ENCODE data around the gene SNX6. TPM values are rescaled to one million over a fixed set of nuclear protein-coding genes. Genes with fewer than 3 reads are reported as not detected.

Gene SNX6
- total and polyA plus RNA-seq, 9 of the 15 experiments (the other 6 are each of a cell fraction or from before 2014, with no cell fraction given) = 34.6 to 111 (median 57.5) TPM

DNA sequence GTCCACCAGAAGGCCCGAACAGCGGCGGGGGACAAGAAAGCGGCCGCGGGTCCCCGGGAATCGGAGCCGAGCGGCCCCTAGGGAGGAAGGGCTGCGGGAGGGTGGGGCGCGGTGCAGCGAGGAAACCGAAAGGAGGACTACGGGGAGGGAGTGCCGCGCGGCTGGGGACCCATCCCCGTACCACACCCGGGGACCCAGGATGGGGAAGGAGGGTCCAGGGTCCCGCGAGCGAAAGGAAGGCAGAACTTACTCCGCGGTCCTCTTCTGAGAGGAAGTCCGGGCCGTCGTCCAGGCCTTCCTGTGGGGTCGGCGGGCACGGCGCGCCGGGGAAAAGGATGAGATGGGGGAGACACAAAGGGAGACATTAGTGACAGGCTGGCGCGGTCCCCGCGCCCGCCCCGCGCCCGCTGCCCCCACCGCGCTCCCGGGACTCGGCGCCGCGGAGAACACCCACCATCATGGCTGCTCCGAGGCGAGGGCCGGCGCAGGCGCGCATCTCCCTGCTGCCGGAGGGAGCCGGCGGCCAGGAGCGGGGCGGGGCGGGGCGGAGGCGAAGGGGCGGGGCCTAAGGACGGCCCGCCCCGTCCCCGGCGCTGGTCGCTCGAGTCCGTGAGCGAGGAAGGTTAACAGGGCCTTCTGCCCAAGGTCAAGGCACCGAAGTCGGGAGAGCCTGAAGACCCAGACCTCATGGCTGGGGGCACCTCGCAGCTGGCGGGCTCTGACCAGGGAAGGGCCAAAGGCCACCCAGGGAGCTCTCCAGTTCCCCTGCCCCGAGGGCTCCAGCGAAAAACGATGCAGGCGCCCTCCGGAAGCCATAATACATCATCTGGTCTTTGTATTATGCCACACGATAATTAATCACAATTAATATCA, at the start of gene SNX6 (continued):
- no peak for TF ChIP-seq PTBP1 (IDR thresholded peaks at IDR 0.05; ENCODE audit: low read depth, low read length)
- TF ChIP-seq SRSF3 (IDR thresholded peaks at IDR 0.05; ENCODE audit: insufficient read depth, low read length) = no peak
- no peak for TF ChIP-seq ELF2 (CRISPR knock-in tag; IDR thresholded peaks at IDR 0.05)
- no peak for TF ChIP-seq SMAD2 (IDR thresholded peaks at IDR 0.05; ENCODE audit: low read depth, low read length)
- TF ChIP-seq BACH1 (tag; IDR thresholded peaks at IDR 0.05) = no peak
- TF ChIP-seq MTA1 (IDR thresholded peaks at IDR 0.05; ENCODE audit: borderline replicate concordance) = no peak
- no peak for TF ChIP-seq NR2F6 (CRISPR knock-in tag; IDR thresholded peaks at IDR 0.05)
- peak; percentile 61; the same call in 1 of the 2 replicates for TF ChIP-seq CBX1 (IDR thresholded peaks at IDR 0.05; ENCODE audit: low read depth)
- TF ChIP-seq KDM5B (IDR thresholded peaks at IDR 0.05; ENCODE audit: insufficient replicate concordance, low read depth, low read length) = peak; percentile 39
- peak; percentile 49; the same call in 1 of the 2 replicates for TF ChIP-seq SUPT5H (IDR thresholded peaks at IDR 0.05)
- TF ChIP-seq SOX6 (IDR thresholded peaks at IDR 0.05) = no peak
- no peak for TF ChIP-seq CBX8 (IDR thresholded peaks at IDR 0.05; ENCODE audit: borderline replicate concordance, extremely low read depth, low read depth, low read length, poor library complexity, severe bottlenecking)
- TF ChIP-seq ZNF24 (IDR thresholded peaks at IDR 0.05) = no peak
- no peak for TF ChIP-seq PURB (CRISPR knock-in tag; IDR thresholded peaks at IDR 0.05; ENCODE audit: low read depth)
- no peak for TF ChIP-seq ARID1B (IDR thresholded peaks at IDR 0.05)
- TF ChIP-seq RBFOX2 (IDR thresholded peaks at IDR 0.05; ENCODE audit: low read depth, low read length) = peak; percentile 79
- TF ChIP-seq, protein P1, sequence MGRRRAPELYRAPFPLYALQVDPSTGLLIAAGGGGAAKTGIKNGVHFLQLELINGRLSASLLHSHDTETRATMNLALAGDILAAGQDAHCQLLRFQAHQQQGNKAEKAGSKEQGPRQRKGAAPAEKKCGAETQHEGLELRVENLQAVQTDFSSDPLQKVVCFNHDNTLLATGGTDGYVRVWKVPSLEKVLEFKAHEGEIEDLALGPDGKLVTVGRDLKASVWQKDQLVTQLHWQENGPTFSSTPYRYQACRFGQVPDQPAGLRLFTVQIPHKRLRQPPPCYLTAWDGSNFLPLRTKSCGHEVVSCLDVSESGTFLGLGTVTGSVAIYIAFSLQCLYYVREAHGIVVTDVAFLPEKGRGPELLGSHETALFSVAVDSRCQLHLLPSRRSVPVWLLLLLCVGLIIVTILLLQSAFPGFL (CRISPR knock-in tag; IDR thresholded peaks at IDR 0.05) = no peak
- TF ChIP-seq POLR2A (conservative IDR thresholded peaks at IDR 0.05) = peak; percentile 73
- no peak for TF ChIP-seq CAMTA2 (CRISPR knock-in tag; conservative IDR thresholded peaks at IDR 0.05)
- no peak for TF ChIP-seq HDAC3 (IDR thresholded peaks at IDR 0.05; ENCODE audit: borderline replicate concordance, partially characterized antibody)
- TF ChIP-seq, protein P2, sequence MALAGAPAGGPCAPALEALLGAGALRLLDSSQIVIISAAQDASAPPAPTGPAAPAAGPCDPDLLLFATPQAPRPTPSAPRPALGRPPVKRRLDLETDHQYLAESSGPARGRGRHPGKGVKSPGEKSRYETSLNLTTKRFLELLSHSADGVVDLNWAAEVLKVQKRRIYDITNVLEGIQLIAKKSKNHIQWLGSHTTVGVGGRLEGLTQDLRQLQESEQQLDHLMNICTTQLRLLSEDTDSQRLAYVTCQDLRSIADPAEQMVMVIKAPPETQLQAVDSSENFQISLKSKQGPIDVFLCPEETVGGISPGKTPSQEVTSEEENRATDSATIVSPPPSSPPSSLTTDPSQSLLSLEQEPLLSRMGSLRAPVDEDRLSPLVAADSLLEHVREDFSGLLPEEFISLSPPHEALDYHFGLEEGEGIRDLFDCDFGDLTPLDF (CRISPR knock-in tag; IDR thresholded peaks at IDR 0.05) = no peak

Data from K562 (cell line).